Caco-2 (cell line): ENCODE measurements around the gene PUS1. TPM values are rescaled to one million over a fixed set of nuclear protein-coding genes. Genes with fewer than 3 reads are reported as not detected.

Source experiments
- BruUV-seq: library from RNA; stranded (reverse); fragments of 400-500 nt; replicated peaks from 2 replicates; lab custom pipeline; 2021; lab: Mats Ljungman, UMichigan
- CTCF ChIA-PET: fragments of 300-600 bp; sonication (Branson Sonifier 250); formaldehyde crosslinking; loops from one replicate; lab custom pipeline; 2022; ENCODE audit warnings: antibody characterized with exemption; lab: Charles Lee
- POLR2A ChIA-PET: fragments of 300-600 bp; sonication (Branson Sonifier 250); formaldehyde crosslinking; loops from one replicate; lab custom pipeline; 2022; ENCODE audit warnings: antibody characterized with exemption; lab: Charles Lee
- DNase-seq, 2 experiments: peaks; one replicate each; pipeline versions ENCODE4 v3.0.0 to v3.0.0-alpha.2; 2020 to 2022
- H3K27me3 ChIP-seq: replicated peaks from 2 replicates; pipeline ENCODE4 v1.6.0; 2011; ENCODE audit warnings: low read length; ENCODE audit not compliant: control insufficient read depth, insufficient read depth
- H3K36me3 ChIP-seq: 2 replicates; pipeline ENCODE4 v1.5.1; 2011; ENCODE audit warnings: low read length; ENCODE audit not compliant: control insufficient read depth, insufficient read depth
- H3K4me1 ChIP-seq: fragments of 250-450 bp; sonication (Bioruptor Pico); 2 replicates; pipeline ENCODE4 v1.5.1; 2020; ENCODE audit warnings: mild to moderate bottlenecking
- H3K4me3 ChIP-seq: 2 replicates; pipeline ENCODE4 v1.5.1; 2011; ENCODE audit warnings: low read depth, mild to moderate bottlenecking, control low read depth, low read length
- H3K9me3 ChIP-seq: fragments of 250-450 bp; sonication (Bioruptor Pico); 2 replicates; pipeline ENCODE4 v1.5.1; 2020; ENCODE audit warnings: mild to moderate bottlenecking, moderate library complexity
- H3K27ac Mint-ChIP-seq: one replicate; pipeline ENCODE4 v1.8.0; 2022; ENCODE audit warnings: mixed read lengths; ENCODE audit not compliant: unreplicated experiment
- H3K27me3 Mint-ChIP-seq: one replicate; pipeline ENCODE4 v1.8.0; 2022; ENCODE audit warnings: mixed read lengths; ENCODE audit not compliant: insufficient read depth, unreplicated experiment
- H3K36me3 Mint-ChIP-seq: one replicate; pipeline ENCODE4 v1.8.0; 2022; ENCODE audit warnings: mild to moderate bottlenecking, mixed read lengths; ENCODE audit not compliant: insufficient read depth, unreplicated experiment
- H3K4me1 Mint-ChIP-seq: one replicate; pipeline ENCODE4 v1.8.0; 2022; ENCODE audit warnings: low read depth, mixed read lengths; ENCODE audit not compliant: unreplicated experiment
- H3K4me3 Mint-ChIP-seq: one replicate; pipeline ENCODE4 v1.8.0; 2022; ENCODE audit warnings: mild to moderate bottlenecking, moderate library complexity, mixed read lengths; ENCODE audit not compliant: unreplicated experiment
- H3K9me3 Mint-ChIP-seq: one replicate; pipeline ENCODE4 v1.8.0; 2022; ENCODE audit warnings: mixed read lengths; ENCODE audit not compliant: unreplicated experiment
- intact Hi-C: fragments of 100-400 bp; cut with micrococcal nuclease; formaldehyde crosslinking; loops from one replicate; pipeline ENCODE4 v1.10.0; 2022; ENCODE audit not compliant: unreplicated experiment
- total RNA-seq: library from RNA; stranded (reverse); gene quantifications from 2 replicates; pipeline ENCODE4 v1.2.3, GENCODE V29; 2022
- TF ChIP-seq, protein P1 (sequence below), 2 experiments: fragments of 200-600 bp in 1 of 2; IDR thresholded peaks; 1 replicate in 1 of 2; 2 replicates in 1 of 2; pipeline versions ENCODE4 v1.5.1 to v1.8.0; 2011 to 2022; ENCODE audit warnings: antibody characterized with exemption in 1 of 2, control low read depth in 1 of 2, inconsistent platforms in 1 of 2, low read depth in 1 of 2, low read length in 1 of 2, mild to moderate bottlenecking in 1 of 2, moderate library complexity in 1 of 2; ENCODE audit not compliant: insufficient read depth in 1 of 2, severe bottlenecking in 1 of 2, unreplicated experiment in 1 of 2

The PUS1 gene
- total RNA-seq, 1 experiment from 2014 or later = 71.9 TPM

DNA sequence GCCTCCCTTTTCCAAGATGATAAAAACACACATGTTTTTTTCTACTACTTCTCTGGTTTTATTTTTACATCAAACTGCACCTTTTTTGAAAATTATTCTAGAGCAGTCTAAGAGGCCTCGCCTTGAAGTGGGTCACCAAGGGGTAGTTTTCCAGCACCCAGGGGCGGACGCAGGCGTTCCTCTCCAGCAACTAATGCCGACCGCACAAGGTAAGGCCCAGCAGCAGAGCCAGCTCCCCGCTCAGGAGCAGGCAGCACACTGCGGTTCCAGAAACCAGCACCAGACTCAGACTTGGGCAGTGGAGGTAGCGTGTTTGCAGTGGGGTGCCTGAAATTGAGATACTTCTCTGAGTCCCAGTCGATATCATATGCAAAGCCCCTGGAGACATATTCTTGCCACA lies 52.3 kb downstream of the PUS1 start:
- no peak for DNase-seq
- ChIA-PET CTCF (no interaction called here), POLR2A (no interaction called here)
- Histone ChIP-seq H3K27me3 (no peaks in the 10 kb centered on the region), H3K4me1 (no peaks in the 10 kb centered on the region), H3K36me3 (no peaks in the 10 kb centered on the region), H3K4me3 (no peak overlapping the region), H3K9me3 (no peaks in the 10 kb centered on the region)
- no peaks in the 10 kb centered on the region for H3K4me1 Mint-ChIP-seq
- H3K9me3 Mint-ChIP-seq = no peaks in the 10 kb centered on the region
- intact Hi-C loops = no loop called here
- no peak overlapping the region for H3K27ac Mint-ChIP-seq
- TF ChIP-seq, protein P1, sequence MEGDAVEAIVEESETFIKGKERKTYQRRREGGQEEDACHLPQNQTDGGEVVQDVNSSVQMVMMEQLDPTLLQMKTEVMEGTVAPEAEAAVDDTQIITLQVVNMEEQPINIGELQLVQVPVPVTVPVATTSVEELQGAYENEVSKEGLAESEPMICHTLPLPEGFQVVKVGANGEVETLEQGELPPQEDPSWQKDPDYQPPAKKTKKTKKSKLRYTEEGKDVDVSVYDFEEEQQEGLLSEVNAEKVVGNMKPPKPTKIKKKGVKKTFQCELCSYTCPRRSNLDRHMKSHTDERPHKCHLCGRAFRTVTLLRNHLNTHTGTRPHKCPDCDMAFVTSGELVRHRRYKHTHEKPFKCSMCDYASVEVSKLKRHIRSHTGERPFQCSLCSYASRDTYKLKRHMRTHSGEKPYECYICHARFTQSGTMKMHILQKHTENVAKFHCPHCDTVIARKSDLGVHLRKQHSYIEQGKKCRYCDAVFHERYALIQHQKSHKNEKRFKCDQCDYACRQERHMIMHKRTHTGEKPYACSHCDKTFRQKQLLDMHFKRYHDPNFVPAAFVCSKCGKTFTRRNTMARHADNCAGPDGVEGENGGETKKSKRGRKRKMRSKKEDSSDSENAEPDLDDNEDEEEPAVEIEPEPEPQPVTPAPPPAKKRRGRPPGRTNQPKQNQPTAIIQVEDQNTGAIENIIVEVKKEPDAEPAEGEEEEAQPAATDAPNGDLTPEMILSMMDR (IDR thresholded peaks at IDR 0.05; ENCODE audit: insufficient read depth in 1 of 2, low read depth in 1 of 2, low read length in 1 of 2, severe bottlenecking in 1 of 2, unreplicated experiment in 1 of 2) = no peak
- BruUV-seq = no TSS peak
- peaks cover 39% of the 10 kb centered on the region for H3K36me3 Mint-ChIP-seq
- no peak overlapping the region for H3K4me3 Mint-ChIP-seq
- H3K27me3 Mint-ChIP-seq = no peaks in the 10 kb centered on the region

GRCh38 chr12:131982041-131982440 lies 53.0 kb downstream of the PUS1 start:
- intact Hi-C loops = no loop called here
- H3K4me1 Mint-ChIP-seq = no peaks in the 10 kb centered on the region
- Histone ChIP-seq H3K9me3 (no peaks in the 10 kb centered on the region), H3K4me3 (no peak overlapping the region), H3K4me1 (no peaks in the 10 kb centered on the region), H3K27me3 (no peaks in the 10 kb centered on the region), H3K36me3 (no peaks in the 10 kb centered on the region)
- ChIA-PET CTCF (no interaction called here), POLR2A (no interaction called here)
- no peak for DNase-seq
- BruUV-seq = no TSS peak
- H3K27ac Mint-ChIP-seq = no peak overlapping the region
- H3K27me3 Mint-ChIP-seq = no peaks in the 10 kb centered on the region
- H3K36me3 Mint-ChIP-seq = peaks cover 43% of the 10 kb centered on the region
- no peak overlapping the region for H3K4me3 Mint-ChIP-seq
- TF ChIP-seq, protein P1 (IDR thresholded peaks at IDR 0.05; ENCODE audit: insufficient read depth in 1 of 2, low read depth in 1 of 2, low read length in 1 of 2, severe bottlenecking in 1 of 2, unreplicated experiment in 1 of 2) = no peak
- no peaks in the 10 kb centered on the region for H3K9me3 Mint-ChIP-seq

- no peak overlapping the region for H3K27ac Mint-ChIP-seq
- CTCF ChIA-PET = no interaction called here
- Histone ChIP-seq H3K9me3 (no peaks in the 10 kb centered on the region), H3K4me1 (no peaks in the 10 kb centered on the region), H3K4me3 (no peak overlapping the region), H3K27me3 (no peaks in the 10 kb centered on the region), H3K36me3 (no peaks in the 10 kb centered on the region)
- H3K4me3 Mint-ChIP-seq = no peak overlapping the region
- H3K9me3 Mint-ChIP-seq = no peaks in the 10 kb centered on the region
- BruUV-seq = no TSS peak
- TF ChIP-seq, protein P1 (IDR thresholded peaks at IDR 0.05; ENCODE audit: insufficient read depth in 1 of 2, low read depth in 1 of 2, low read length in 1 of 2, severe bottlenecking in 1 of 2, unreplicated experiment in 1 of 2) = no peak
- H3K27me3 Mint-ChIP-seq = no peaks in the 10 kb centered on the region
- intact Hi-C loops = no loop called here
- H3K36me3 Mint-ChIP-seq = peaks cover 52% of the 10 kb centered on the region
- POLR2A ChIA-PET = no interaction called here
- DNase-seq = no peak
- H3K4me1 Mint-ChIP-seq = no peaks in the 10 kb centered on the region
Measured at GRCh38 chr12:131983026-131983425, 54.0 kb downstream of the PUS1 start.
